Activated CD8-positive, alpha-beta memory T cell treated with anti-CD3 and anti-CD28 coated beads for 36 hours (primary cell): ENCODE results near the gene PRKCZ. TPM values are rescaled to one million over a fixed set of nuclear protein-coding genes. Genes with fewer than 3 reads are reported as not detected.

Experiments
- CTCF ChIA-PET: fragments of 350-600 bp; sonication (Branson Sonifier 250); formaldehyde crosslinking; loops from one replicate; lab custom pipeline; 2021; ENCODE audit warnings: antibody characterized with exemption; lab: Charles Lee
- POLR2A ChIA-PET: fragments of 350-600 bp; sonication (Branson Sonifier 250); formaldehyde crosslinking; loops from one replicate; lab custom pipeline; 2021; ENCODE audit warnings: antibody characterized with exemption; lab: Charles Lee
- total RNA-seq, 2 experiments: library from RNA; stranded (reverse); gene quantifications; one replicate each; pipeline ENCODE4 v1.2.3, GENCODE V29; 2021

Gene PRKCZ
- total RNA-seq, 2 experiments from 2014 or later: 12.6 to 13.2 TPM

DNA sequence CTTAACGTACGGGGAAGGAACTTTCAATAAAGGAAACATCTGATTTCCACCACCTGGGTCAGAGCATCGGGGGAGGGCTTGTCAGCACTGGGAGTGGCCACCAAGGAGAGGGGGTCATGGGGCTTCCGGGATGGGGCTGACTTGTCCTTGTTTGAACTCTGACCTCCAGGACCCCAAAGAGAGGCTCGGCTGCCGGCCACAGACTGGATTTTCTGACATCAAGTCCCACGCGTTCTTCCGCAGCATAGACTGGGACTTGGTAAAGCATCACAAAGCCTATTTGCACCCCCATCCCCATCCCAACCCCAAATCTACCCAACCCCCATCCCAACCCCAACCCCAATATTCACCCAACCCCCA, 124.8 kb downstream of the PRKCZ start:
- CTCF ChIA-PET: interaction anchor here (0.6 to 2.0 kb wide), 10 partner anchors 9 to 237 kb away, joined by 3 to 8 read pairs (median 4); no protein-coding TSS in a partner anchor
- POLR2A ChIA-PET: no interaction called here

GRCh38 chr1:2175681-2176454, 125.7 kb downstream of the PRKCZ start:
- POLR2A ChIA-PET: no interaction called here
- CTCF ChIA-PET: interaction anchor here (0.8 to 2.0 kb wide), 6 partner anchors 8 to 206 kb away, joined by 3 to 5 read pairs (median 3); partner anchors contain the start of gene FAAP20

DNA sequence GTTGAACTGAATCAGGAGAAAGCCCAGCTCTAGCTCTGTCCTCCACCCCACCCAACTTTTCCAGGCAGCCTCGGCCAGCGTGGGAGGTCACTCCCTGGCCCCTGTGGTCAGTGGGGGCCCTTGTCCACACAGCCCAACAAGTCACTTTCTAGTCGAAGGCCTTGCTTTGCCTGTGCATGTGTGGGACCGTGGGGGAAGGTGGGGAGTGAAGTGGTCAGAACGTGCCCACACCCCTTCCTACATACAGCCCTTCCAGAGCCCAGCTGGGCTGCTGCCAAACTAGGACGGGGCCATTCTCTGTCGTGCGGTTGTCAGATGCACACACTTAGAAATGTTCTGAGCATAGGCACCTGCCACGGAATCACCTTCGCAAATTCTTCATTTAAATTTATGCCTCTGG, 126.4 kb downstream of the PRKCZ start:
- CTCF ChIA-PET: interaction anchor here (0.8 to 2.0 kb wide), 5 partner anchors 9 to 205 kb away, joined by 3 to 5 read pairs (median 3); partner anchors contain the start of gene FAAP20

DNA sequence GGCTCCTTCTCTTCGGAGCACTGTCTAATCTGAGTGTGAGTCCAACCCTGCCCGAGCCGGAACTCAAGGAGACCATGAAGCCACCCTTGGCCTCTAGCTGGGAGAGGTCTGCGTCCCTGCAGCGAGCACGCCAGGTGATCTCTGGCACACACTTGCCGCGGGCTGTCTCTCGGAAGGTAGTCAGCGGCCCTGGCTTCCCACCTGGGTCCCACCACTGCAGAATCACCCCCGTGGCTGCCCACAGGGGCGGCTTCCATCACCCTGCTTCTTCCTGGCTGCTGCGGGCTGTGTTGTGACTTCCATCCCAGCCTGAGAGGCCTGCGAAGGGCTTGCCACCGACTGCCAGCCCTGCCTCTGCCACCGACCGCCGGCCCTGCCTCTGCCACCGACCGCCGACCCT, 127.3 kb downstream of the PRKCZ start:
- POLR2A ChIA-PET: no interaction called here
- CTCF ChIA-PET: interaction anchor here (1.7 kb wide), 1 partner anchor 10 kb away, joined by 4 read pairs; no protein-coding TSS in a partner anchor

More for the DNA sequence above, 126.4 kb downstream of the PRKCZ start:
- POLR2A ChIA-PET: no interaction called here

DNA sequence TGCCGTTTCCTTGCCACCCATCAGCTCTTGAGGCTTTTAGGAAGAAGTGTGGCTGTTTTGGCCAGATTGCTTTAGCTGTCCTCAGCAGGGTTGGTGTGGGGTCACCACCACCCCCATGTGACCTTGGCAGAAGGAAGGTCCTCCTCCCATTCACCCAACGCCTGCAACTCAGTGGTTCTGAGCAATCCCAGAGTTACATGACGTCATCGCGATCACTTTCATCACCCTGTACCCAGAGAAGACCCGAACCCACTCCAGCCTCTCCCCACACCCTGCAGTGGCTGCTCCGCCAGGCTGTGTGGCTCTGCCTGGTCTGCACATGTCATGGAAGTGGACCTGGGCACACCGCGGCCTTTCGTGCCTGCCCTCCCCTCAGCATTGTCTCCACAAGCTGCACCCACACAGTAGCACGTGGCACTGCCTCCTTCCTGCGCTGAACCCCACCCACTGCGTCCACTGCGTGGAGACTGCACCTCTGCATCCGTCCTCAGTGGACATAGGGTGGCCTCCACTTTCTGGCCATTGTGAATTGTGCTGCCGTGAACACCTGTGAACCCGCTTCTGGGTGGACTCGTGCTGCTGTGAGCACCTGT, 127.8 kb downstream of the PRKCZ start:
- CTCF ChIA-PET: interaction anchor here (1.7 kb wide), 1 partner anchor 10 kb away, joined by 4 read pairs; no protein-coding TSS in a partner anchor

DNA sequence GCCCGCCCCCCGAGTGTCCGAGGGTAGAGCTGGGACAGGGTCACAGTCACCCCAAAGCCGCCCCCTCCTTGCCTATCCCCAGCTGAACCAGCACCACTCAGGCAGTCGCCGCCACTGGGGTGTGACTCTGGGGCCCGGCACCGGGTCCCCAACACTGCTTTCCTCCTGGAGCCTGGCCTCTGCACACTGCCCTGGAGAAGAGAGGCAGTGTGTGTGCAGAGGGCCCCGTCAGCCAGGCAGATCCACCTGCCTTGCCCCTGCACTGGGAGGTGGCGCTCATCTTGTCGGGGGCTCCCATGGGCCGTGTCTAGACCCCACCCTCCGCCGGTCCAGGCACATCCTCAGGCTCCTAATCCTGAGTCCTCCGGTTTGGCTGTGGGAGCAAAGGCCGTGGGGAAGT, 128.7 kb downstream of the PRKCZ start:
- CTCF ChIA-PET: no interaction called here
- POLR2A ChIA-PET: no interaction called here

More for the DNA sequence above, 127.8 kb downstream of the PRKCZ start:
- POLR2A ChIA-PET: no interaction called here

GRCh38 chr1:2179283-2180013, 129.2 kb downstream of the PRKCZ start:
- ChIA-PET CTCF (no interaction called here), POLR2A (interaction anchor here (0.7 kb wide), 1 partner anchor 62 kb away, joined by 3 read pairs; no protein-coding TSS in a partner anchor)

GRCh38 chr1:2180297-2181245, 130.4 kb downstream of the PRKCZ start:
- POLR2A ChIA-PET: interaction anchor here (0.7 kb wide), 1 partner anchor 61 kb away, joined by 3 read pairs; no protein-coding TSS in a partner anchor

DNA sequence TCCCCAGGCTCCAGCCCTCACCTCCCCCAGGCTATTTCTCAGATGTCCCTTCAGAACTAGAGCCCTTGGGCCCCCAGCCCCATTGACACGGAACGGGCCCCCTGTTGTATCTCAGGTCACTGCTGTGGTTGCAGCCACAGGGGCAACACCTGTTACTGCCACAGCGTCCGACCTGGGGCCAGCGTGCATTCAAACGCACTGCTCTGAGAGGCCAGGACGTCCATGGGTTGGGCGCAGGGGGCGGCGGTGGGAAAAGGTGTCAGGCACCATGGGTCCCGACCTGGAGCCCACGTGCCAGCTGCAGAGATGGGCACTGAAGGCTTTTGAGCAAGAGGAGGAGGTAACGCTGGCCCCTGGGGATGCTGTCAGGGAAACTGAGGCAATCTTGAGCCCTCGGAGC, 131.1 kb downstream of the PRKCZ start:
- CTCF ChIA-PET: no interaction called here
- POLR2A ChIA-PET: no interaction called here

More at GRCh38 chr1:2180297-2181245, 130.4 kb downstream of the PRKCZ start:
- CTCF ChIA-PET: no interaction called here

- ChIA-PET CTCF (no interaction called here), POLR2A (no interaction called here)
Measured at GRCh38 chr1:2181752-2182151, 131.5 kb downstream of the PRKCZ start.

DNA sequence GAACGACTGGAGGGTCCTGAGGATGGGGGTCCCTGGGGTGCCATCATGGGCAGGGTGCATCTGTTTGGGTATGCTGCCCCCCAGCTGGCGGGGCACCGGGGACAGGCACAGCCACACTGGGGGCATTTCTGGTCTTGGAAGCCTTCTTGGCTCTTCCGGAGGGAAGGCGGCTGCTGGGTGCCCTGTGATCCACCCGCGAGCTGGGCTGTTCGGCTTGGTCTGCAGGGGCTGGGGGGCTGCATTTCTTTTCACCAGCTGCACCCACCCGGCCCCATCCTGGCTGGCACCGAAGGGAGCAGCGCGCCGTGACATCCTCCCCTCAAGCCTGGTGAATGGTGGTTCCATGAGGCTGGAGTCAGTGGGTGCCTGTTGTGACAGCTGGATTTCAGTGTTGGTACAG, 132.2 kb downstream of the PRKCZ start:
- CTCF ChIA-PET: no interaction called here
- POLR2A ChIA-PET: no interaction called here

DNA sequence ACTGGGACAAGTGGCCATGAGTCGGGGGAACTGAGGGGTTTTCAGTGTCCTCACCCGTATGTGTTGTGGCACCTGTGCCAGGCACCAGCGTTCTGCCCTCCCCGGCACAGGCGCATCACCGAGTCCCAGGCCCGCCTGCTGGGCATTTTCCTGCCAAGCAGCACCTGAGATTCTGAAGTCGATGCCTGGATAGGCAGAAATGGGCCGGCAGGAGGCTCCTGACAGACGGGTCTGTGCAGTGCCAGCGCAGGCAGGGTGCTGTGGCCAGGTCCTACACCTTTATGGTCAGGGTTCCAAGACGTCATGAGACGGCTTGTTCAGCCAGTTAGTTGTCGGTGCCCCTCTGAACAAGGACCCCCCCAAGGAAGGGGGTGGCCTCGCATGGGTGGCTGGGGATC, 133.7 kb downstream of the PRKCZ start:
- CTCF ChIA-PET: interaction anchor here (2.4 kb wide), 1 partner anchor 10 kb away, joined by 8 read pairs; no protein-coding TSS in a partner anchor
- POLR2A ChIA-PET: no interaction called here

GRCh38 chr1:2184531-2184930, 134.3 kb downstream of the PRKCZ start:
- CTCF ChIA-PET: interaction anchor here (2.4 kb wide), 1 partner anchor 10 kb away, joined by 8 read pairs; no protein-coding TSS in a partner anchor
- POLR2A ChIA-PET: no interaction called here

DNA sequence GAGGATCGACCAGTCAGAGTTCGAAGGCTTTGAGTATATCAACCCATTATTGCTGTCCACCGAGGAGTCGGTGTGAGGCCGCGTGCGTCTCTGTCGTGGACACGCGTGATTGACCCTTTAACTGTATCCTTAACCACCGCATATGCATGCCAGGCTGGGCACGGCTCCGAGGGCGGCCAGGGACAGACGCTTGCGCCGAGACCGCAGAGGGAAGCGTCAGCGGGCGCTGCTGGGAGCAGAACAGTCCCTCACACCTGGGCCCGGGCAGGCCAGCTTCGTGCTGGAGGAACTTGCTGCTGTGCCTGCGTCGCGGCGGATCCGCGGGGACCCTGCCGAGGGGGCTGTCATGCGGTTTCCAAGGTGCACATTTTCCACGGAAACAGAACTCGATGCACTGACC, 134.7 kb downstream of the PRKCZ start:
- ChIA-PET POLR2A (no interaction called here), CTCF (interaction anchor here (1.0 to 2.4 kb wide), 2 partner anchors 9 to 11 kb away, joined by 3 to 8 read pairs; no protein-coding TSS in a partner anchor)

DNA sequence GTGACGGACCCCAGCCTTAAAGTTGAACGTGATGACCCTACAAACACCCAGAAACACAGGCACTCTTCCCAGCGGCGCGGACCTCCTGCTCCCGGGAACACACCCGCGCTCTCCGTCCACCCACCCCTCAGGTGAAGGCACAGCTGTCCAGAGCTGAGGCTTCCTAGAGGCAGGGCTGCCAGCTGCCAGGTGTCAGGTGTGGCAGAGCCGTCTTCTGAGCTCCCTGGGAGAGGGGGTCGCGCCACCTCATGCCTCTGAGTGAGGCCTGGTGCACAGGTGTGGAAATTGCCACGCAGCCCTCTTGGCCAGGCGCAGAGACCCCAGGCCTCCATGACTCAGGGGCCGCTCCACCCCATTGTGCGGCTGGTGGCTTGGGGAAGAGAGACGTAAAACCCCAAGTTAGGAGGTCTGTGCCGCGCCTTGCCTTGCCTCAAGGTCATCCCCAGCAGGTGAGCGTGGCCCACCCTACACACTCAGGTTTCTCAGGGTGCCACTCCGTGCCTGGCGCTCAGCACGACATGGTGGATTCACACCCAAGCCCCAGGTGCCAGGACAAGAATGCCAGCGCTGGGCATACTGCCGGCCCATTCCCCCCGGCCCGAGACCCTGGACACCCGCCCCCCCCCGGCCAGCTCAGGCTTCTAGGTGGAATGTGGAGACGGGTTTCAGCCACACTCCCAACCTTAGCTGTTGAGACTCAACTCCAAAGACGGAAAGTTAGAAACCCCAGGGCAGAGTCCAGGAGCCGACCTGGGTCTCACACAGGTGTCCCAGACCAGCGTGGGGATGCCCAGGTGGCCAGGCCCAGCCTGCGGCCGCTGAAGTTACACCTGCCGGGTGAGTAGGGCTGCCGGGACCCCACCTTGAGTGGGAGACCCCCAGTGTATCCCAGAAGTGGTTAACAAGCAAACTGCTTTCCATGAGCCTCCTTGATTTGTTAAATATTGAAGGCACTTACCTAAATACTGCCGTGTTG, 136.0 kb downstream of the PRKCZ start:
- ChIA-PET CTCF (interaction anchor here (1.0 kb wide), 1 partner anchor 10 kb away, joined by 3 read pairs; no protein-coding TSS in a partner anchor), POLR2A (no interaction called here)

GRCh38 chr1:2186901-2187300, 136.7 kb downstream of the PRKCZ start:
- ChIA-PET POLR2A (no interaction called here), CTCF (no interaction called here)

DNA sequence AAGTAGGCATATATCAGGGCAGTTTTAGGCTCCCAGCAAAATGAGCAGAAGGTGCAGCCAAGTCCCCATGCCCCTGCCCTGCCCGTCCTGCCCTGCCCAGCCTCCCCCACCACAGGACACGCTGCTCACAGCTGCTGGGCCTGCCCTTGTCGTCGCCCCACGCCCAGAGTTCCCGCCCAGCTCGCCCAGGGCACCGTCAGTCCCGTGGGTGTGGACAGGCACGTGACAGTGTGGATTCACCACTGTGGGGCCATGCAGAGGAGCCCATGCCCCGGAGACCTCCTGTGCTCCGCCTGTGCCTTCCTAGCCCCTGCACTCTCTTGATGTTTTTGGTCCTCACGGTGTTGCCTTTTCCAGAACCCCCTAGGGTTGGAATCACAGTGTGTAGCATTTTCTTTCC, 137.4 kb downstream of the PRKCZ start:
- CTCF ChIA-PET: no interaction called here
- POLR2A ChIA-PET: no interaction called here
